Breast epithelium (tissue), 4 donors: ENCODE results near the gene SLC37A1. TPM values are rescaled to one million over a fixed set of nuclear protein-coding genes. Genes with fewer than 3 reads are reported as not detected.

ENCODE experiments used
- DNase-seq, 2 donors: peaks; one replicate each; pipeline ENCODE4 v3.0.0-alpha.2; 2019; ENCODE audit warnings: low spot score in 2 of 2
- H3K27ac ChIP-seq, 2 donors: fragments of 200-600 bp; sonication (generic) in 1 of 2; one replicate each; pipeline ENCODE4 v1.5.1; 2016 to 2019; ENCODE audit warnings: mild to moderate bottlenecking in 1 of 2
- H3K27me3 ChIP-seq, 2 donors: fragments of 200-600 bp; sonication (generic) in 1 of 2; one replicate each; pipeline versions ENCODE4 v1.5.1 to v1.6.0; 2017 to 2019; ENCODE audit warnings: control low read depth in 1 of 2, mild to moderate bottlenecking in 1 of 2
- H3K36me3 ChIP-seq: fragments of 200-600 bp; one replicate; pipeline ENCODE4 v1.5.1; 2019
- H3K4me1 ChIP-seq, 2 donors: fragments of 200-600 bp; sonication (generic); one replicate each; pipeline ENCODE4 v1.5.1; 2016 to 2019; ENCODE audit warnings: control low read depth in 1 of 2
- H3K4me3 ChIP-seq, 3 donors: fragments of 200-600 bp; sonication (generic); 1 replicate in 2 of 3; 2 replicates in 1 of 3; pipeline ENCODE4 v1.5.1; 2016 to 2019; ENCODE audit warnings: mild to moderate bottlenecking in 3 of 3, moderate library complexity in 2 of 3
- H3K9me3 ChIP-seq, 2 donors: fragments of 200-600 bp; sonication (generic) in 1 of 2; one replicate each; pipeline ENCODE4 v1.5.1; 2016 to 2019; ENCODE audit warnings: control low read depth in 1 of 2
- CTCF ChIP-seq, 3 donors: fragments of 450-650 bp; IDR thresholded peaks; one replicate each; pipeline ENCODE4 v1.5.1; 2016 to 2017; ENCODE audit warnings: antibody characterized with exemption in 3 of 3, mild to moderate bottlenecking in 3 of 3, moderate library complexity in 3 of 3
- POLR2A ChIP-seq: fragments of 450-650 bp; IDR thresholded peaks from one replicate; pipeline ENCODE4 v1.6.1; 2016; ENCODE audit warnings: antibody characterized with exemption, mild to moderate bottlenecking, moderate library complexity
- POLR2AphosphoS5 ChIP-seq, 3 donors: sonication (generic); formaldehyde crosslinking; IDR thresholded peaks; one replicate each; pipeline ENCODE4 v1.6.1; 2017; ENCODE audit warnings: antibody characterized with exemption in 3 of 3
- intact Hi-C: fragments of 100-400 bp; cut with DNase I; formaldehyde crosslinking; loops from one replicate; pipeline ENCODE4 v1.15.1; 2023; ENCODE audit warnings: low total_unique reads
- total RNA-seq, 3 donors: library from RNA; depleted of rRNA; stranded (reverse); fragments of >200 nt; gene quantifications; one replicate each; pipeline ENCODE4 v1.1.0, GENCODE V29; 2016

The SLC37A1 gene
- total RNA-seq, 3 donors from 2014 or later = 7.5 to 18.4 (median 18.4) TPM

DNA sequence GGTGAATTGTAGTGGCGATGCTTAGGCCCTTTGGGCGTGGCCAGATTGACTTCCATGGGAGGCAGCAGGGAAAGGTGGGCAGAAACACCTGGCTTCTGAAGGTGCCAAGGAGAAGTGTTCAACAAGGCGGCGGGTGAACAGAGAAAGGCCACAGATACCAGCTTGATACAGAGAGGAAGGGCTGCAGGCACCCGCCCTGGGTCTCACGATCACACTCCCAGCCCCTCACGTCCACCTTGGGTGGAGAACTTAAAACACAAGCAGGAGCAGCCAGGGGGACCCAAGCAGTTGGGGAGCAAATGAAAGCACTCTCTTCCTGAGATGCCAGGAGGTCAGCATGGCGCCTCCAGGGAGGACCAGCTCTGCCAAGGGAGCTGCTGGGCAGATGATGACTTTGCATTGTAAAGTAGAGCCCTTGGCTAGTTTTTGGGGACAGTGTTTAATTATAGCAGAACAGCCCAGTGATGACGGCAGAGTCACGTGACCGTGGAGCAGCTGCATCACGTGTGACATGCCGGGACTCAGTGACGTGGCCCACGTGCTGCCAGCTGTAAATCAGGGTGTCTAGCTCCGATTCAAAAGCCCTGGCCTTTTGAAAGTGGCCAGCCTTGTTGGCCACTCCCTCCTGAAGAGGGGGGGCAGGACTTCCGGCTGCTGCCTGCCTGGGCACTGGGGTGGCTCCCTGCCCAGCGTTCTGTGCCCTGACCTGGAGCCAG, 19.0 kb downstream of the SLC37A1 start:
- Histone ChIP-seq H3K4me3 (no peak overlapping the region), H3K4me1 (no peaks in the 10 kb centered on the region), H3K27me3 (no peaks in the 10 kb centered on the region), H3K9me3 (no peaks in the 10 kb centered on the region), H3K36me3 (no peaks in the 10 kb centered on the region), H3K27ac (no peak overlapping the region)
- intact Hi-C loops = no loop called here
- DNase-seq = no peak
- no peak for TF ChIP-seq POLR2AphosphoS5 (IDR thresholded peaks at IDR 0.05)
- no peak for TF ChIP-seq CTCF (IDR thresholded peaks at IDR 0.05)
- TF ChIP-seq POLR2A = no peak

- intact Hi-C loops = no loop called here
- Histone ChIP-seq H3K27ac (no peak overlapping the region), H3K27me3 (no peaks in the 10 kb centered on the region), H3K4me1 (no peaks in the 10 kb centered on the region), H3K36me3 (no peaks in the 10 kb centered on the region), H3K9me3 (no peaks in the 10 kb centered on the region), H3K4me3 (no peak overlapping the region)
- TF ChIP-seq POLR2A (no peak), POLR2AphosphoS5 (IDR thresholded peaks at IDR 0.05) (no peak), CTCF (IDR thresholded peaks at IDR 0.05) (no peak)
- no peak for DNase-seq
Observed at GRCh38 chr21:42533306-42533962, 19.8 kb downstream of the SLC37A1 start.

DNA sequence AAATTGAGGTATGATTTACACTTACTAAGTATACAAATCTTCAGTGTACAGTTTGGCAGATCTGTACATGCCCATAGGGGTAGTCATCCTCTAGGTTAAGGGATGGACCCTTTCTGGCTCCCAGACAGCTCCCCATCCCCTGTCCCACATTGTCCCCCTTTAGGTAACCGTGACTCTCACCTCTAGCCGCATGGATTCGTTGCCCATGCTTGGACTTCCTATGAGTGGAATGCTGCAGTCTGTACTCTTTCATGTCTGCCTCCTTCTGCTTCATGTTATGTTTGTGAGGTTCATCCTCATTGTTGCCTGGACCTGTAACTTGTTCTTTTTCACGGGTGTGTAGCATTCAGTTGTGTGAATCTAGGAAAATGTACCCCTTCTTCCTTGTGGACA, 20.3 kb downstream of the SLC37A1 start:
- intact Hi-C loops = no loop called here
- Histone ChIP-seq H3K9me3 (no peaks in the 10 kb centered on the region), H3K4me3 (no peak overlapping the region), H3K4me1 (no peaks in the 10 kb centered on the region), H3K36me3 (no peaks in the 10 kb centered on the region), H3K27ac (no peak overlapping the region), H3K27me3 (no peaks in the 10 kb centered on the region)
- DNase-seq = no peak
- no peak for TF ChIP-seq POLR2A
- TF ChIP-seq POLR2AphosphoS5 (IDR thresholded peaks at IDR 0.05) = no peak
- TF ChIP-seq CTCF (IDR thresholded peaks at IDR 0.05) = no peak

GRCh38 chr21:42534421-42535378, 21.0 kb downstream of the SLC37A1 start:
- TF ChIP-seq POLR2A (no peak), CTCF (IDR thresholded peaks at IDR 0.05) (no peak), POLR2AphosphoS5 (IDR thresholded peaks at IDR 0.05) (no peak)
- Histone ChIP-seq H3K4me3 (peak overlapping the region in 1 of 3 donors; percentile 7), H3K4me1 (no peaks in the 10 kb centered on the region), H3K9me3 (no peaks in the 10 kb centered on the region), H3K36me3 (no peaks in the 10 kb centered on the region), H3K27ac (no peak overlapping the region), H3K27me3 (no peaks in the 10 kb centered on the region)
- intact Hi-C loops = no loop called here
- no peak for DNase-seq
